Measurements from ENCODE around the gene DUSP19. TPM values are rescaled to one million over a fixed set of nuclear protein-coding genes. Genes with fewer than 3 reads are reported as not detected.
A peak's percentile ranks its signal among the peaks of the same experiment; 100 is the strongest.

DUSP19 gene
- total and polyA plus RNA-seq, 2 of the 13 experiments (the other 11 are each of a cell fraction or from before 2014, with no cell fraction given): 1.3 to 1.9 TPM

- no peak for FAIRE-seq
- POLR2A ChIA-PET: interaction anchor here (1.9 kb wide), 1 partner anchor 85 kb away, joined by 5 read pairs; no protein-coding TSS in a partner anchor
- no TSS peak for BruUV-seq (replicated peaks)
- peak; percentile 45; the same call in 1 of the 2 replicates for TF ChIP-seq ATF7-NPFF (CRISPR knock-in tag; IDR thresholded peaks at IDR 0.05; ENCODE audit: low read depth)
- no peak for TF ChIP-seq SSRP1 (CRISPR knock-in tag; IDR thresholded peaks at IDR 0.05)
- peak; percentile 58 for TF ChIP-seq KDM2A (CRISPR knock-in tag; IDR thresholded peaks at IDR 0.05; ENCODE audit: borderline replicate concordance, low read depth)
- TF ChIP-seq ZBTB2 (CRISPR knock-in tag; IDR thresholded peaks at IDR 0.05; ENCODE audit: low read depth): peak; percentile 98
- TF ChIP-seq ZFP36 (IDR thresholded peaks at IDR 0.05; ENCODE audit: borderline replicate concordance, low read depth, low read length, partially characterized antibody): no peak
- TF ChIP-seq IRX3 (CRISPR knock-in tag; IDR thresholded peaks at IDR 0.05; ENCODE audit: borderline replicate concordance, low read depth): no peak
- peak; percentile 23 for TF ChIP-seq ERF (CRISPR knock-in tag; IDR thresholded peaks at IDR 0.05)
- peak; percentile 39; the same call in 1 of the 2 replicates for TF ChIP-seq ZNF276 (CRISPR knock-in tag; IDR thresholded peaks at IDR 0.05; ENCODE audit: low read depth)
- TF ChIP-seq, protein P1, sequence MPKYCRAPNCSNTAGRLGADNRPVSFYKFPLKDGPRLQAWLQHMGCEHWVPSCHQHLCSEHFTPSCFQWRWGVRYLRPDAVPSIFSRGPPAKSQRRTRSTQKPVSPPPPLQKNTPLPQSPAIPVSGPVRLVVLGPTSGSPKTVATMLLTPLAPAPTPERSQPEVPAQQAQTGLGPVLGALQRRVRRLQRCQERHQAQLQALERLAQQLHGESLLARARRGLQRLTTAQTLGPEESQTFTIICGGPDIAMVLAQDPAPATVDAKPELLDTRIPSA (CRISPR knock-in tag; IDR thresholded peaks at IDR 0.05; ENCODE audit: borderline replicate concordance): 0 out of 2 replicates have a peak, but pooled peaks have one; percentile 6
- TF ChIP-seq, protein P2, sequence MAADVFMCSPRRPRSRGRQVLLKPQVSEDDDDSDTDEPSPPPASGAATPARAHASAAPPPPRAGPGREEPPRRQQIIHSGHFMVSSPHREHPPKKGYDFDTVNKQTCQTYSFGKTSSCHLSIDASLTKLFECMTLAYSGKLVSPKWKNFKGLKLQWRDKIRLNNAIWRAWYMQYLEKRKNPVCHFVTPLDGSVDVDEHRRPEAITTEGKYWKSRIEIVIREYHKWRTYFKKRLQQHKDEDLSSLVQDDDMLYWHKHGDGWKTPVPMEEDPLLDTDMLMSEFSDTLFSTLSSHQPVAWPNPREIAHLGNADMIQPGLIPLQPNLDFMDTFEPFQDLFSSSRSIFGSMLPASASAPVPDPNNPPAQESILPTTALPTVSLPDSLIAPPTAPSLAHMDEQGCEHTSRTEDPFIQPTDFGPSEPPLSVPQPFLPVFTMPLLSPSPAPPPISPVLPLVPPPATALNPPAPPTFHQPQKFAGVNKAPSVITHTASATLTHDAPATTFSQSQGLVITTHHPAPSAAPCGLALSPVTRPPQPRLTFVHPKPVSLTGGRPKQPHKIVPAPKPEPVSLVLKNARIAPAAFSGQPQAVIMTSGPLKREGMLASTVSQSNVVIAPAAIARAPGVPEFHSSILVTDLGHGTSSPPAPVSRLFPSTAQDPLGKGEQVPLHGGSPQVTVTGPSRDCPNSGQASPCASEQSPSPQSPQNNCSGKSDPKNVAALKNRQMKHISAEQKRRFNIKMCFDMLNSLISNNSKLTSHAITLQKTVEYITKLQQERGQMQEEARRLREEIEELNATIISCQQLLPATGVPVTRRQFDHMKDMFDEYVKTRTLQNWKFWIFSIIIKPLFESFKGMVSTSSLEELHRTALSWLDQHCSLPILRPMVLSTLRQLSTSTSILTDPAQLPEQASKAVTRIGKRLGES (CRISPR knock-in tag; IDR thresholded peaks at IDR 0.05; ENCODE audit: borderline replicate concordance): 0 out of 2 replicates have a peak, but pooled peaks have one; percentile 16
- TF ChIP-seq, protein P3, sequence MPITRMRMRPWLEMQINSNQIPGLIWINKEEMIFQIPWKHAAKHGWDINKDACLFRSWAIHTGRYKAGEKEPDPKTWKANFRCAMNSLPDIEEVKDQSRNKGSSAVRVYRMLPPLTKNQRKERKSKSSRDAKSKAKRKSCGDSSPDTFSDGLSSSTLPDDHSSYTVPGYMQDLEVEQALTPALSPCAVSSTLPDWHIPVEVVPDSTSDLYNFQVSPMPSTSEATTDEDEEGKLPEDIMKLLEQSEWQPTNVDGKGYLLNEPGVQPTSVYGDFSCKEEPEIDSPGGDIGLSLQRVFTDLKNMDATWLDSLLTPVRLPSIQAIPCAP (CRISPR knock-in tag; IDR thresholded peaks at IDR 0.05; ENCODE audit: low read depth): 0 out of 2 replicates have a peak, but pooled peaks have one; percentile 63
- no peak; the same call in none of the 2 replicates for TF ChIP-seq TGIF2 (CRISPR knock-in tag; IDR thresholded peaks at IDR 0.05)
Observed at GRCh38 chr2:183038341-183039300, 39.9 kb upstream of the DUSP19 start, which contains the start of gene NCKAP1. Gene NCKAP1, minus strand, starts transcription at chr2:183038457. Its CDS starts 358 bp downstream, at chr2:183038099.

More at GRCh38 chr2:183038341-183039300, 39.9 kb upstream of the DUSP19 start, which contains the start of gene NCKAP1:
- peak within 1 kb of the TSS; percentile 92 for H3K9ac ChIP-seq (ENCODE audit: insufficient read depth, low read depth, low read length)
- intact Hi-C loops (cut with micrococcal nuclease; ENCODE audit: unreplicated experiment) (loop anchor here (1.0 to 2.0 kb wide), 3 partner anchors 18 to 86 kb away; partner anchors contain the start of genes DUSP19 and NUP35), in situ Hi-C loops (cut with HindIII; ENCODE audit: extremely low pct_ligation_motif_present, low pct_unique_long_range_greater_than_20kb) (no loop called here)
- no peaks in the 10 kb centered on the region for H3K9me3 ChIP-seq (ENCODE audit: low read length)
- CTCF ChIA-PET (ENCODE audit: low intra/inter-chr PET ratio, low total read pairs): no interaction called here
- peak within 1 kb of the TSS; percentile 99 for H3K4me2 ChIP-seq (ENCODE audit: low read depth, low read length)
- peak within 1 kb of the TSS; percentile 92 for H3K27ac ChIP-seq (ENCODE audit: extremely low read length, insufficient read depth, low read length)
- peaks cover 39% of the 10 kb centered on the region for H3K79me2 ChIP-seq (ENCODE audit: insufficient read depth, low read length)
- peaks cover 37% of the 10 kb centered on the region for H4K20me1 ChIP-seq (ENCODE audit: insufficient read depth, low read length)
- no peaks in the 10 kb centered on the region for H3K36me3 ChIP-seq (replicated peaks in 1 of 2; ENCODE audit: control insufficient read depth in 1 of 2, insufficient read depth in 2 of 2, low read length in 2 of 2)
- peak within 1 kb of the TSS; percentile 79 to 99 (median 98) for H3K4me3 ChIP-seq (replicated peaks in 1 of 3; ENCODE audit: insufficient read depth in 1 of 3, low read depth in 2 of 3, low read length in 3 of 3)
- H2AFZ ChIP-seq (ENCODE audit: low read length): peak within 1 kb of the TSS; percentile 56
- peaks cover 38% of the 10 kb centered on the region for H3K4me1 ChIP-seq (ENCODE audit: insufficient read depth, low read length)
- peaks cover 2 to 13% of the 10 kb centered on the region in 2 experiments; a peak in 3 of 5 replicates for H3K27me3 ChIP-seq (ENCODE audit: control insufficient read depth in 1 of 2, insufficient read depth in 2 of 2, low read length in 2 of 2)
- ATAC-seq (peak; percentile 92), DNase-seq (ENCODE audit: low spot score) (peak; percentile 76)
- WGBS (ENCODE audit: low lambda C conversion rate): 3% methylated on average over 21 of the region's 68 CpGs
